Left lobe of liver (tissue), 2 donors: ENCODE data around the gene PLA2R1. TPM values are rescaled to one million over a fixed set of nuclear protein-coding genes. Genes with fewer than 3 reads are reported as not detected.
"Not testable (repeated sequence)": the region's sequence is repeated elsewhere in the genome, so short reads cannot be mapped to it uniquely, and the experiment has no call there.

Source experiments
- ATAC-seq: fragments of 200-7000 bp; cut with Tn5 transposase; one replicate; pipeline ENCODE4 v1.9.1; 2020; ENCODE audit warnings: mild to moderate bottlenecking, moderate library complexity
- DNase-seq: peaks from one replicate; pipeline ENCODE4 v3.0.0-alpha.2; 2020; ENCODE audit warnings: low spot score
- total RNA-seq: library from RNA; stranded (reverse); gene quantifications from one replicate; pipeline ENCODE4 v1.2.1, GENCODE V29; 2021
- donor health status: DM: no; HTN: no; CAD: no; lungs with moderate emphysema.
- donor health status: DM: no; HTN: yes; CAD: no.

The PLA2R1 gene
- total RNA-seq, 1 donor from 2014 or later: 1.3 TPM

DNA sequence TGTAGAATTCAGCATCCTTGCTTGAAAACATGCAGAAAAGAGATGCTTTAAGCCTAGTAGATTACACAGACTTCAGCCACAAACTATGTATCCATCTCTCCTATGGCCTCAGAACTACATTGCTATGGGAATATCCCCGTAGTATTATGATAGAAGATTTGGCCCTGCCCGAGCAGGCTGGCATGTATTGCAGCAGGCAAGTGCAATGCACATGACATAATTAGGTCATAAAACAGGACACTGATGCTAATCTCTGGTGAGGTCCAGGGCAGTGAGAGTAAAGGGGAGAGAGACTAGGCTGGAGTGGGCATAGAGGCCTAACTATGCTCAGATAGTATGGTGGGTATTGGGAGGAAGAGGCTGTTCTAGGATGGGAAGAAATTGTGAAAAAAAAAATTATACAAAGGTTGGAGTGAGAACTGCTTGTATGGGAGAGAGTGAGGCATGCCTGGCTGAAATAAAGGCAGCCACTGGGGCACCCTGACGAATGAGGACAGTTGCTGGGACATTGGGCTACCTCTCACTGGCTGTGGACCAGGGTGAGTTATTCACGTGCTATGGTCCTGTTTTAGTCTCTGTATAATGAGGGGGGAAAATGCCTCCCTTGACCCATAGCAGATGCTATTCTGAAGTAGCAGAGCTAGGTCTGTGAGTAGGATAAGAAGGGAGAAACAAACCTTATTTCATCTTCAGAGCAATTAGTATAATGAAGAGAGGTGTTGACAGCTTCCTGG lies 1.6 kb upstream of the PLA2R1 start:
- no peak for ATAC-seq
- DNase-seq: no peak

DNA sequence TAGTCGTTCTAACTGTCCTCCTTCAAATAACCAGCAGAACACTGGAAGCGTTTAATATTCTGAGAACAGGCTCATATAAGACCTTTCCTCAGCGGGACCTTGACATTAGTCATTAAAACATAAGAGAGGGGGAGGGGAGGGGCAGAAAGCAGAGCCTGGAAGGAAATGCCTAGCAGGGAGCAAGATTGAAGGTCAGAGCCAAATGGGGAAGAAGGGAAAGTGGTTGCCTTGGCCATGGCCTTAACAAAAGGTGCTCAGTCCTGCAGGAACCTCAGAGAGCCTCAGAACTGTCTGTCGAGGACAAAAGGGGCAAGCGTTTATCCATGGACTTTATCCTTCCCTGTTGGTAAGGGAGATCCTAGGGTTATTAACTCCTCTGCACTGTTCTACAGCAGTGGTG lies 856 bp upstream of the PLA2R1 start:
- ATAC-seq: no peak
- DNase-seq: no peak

GRCh38 chr2:160061944-160062291 lies 497 bp downstream of the PLA2R1 start:
- no peak for DNase-seq
- no peak for ATAC-seq

GRCh38 chr2:160061533-160061932 lies 882 bp downstream of the PLA2R1 start:
- DNase-seq: no peak
- no peak for ATAC-seq

- ATAC-seq (no peak), DNase-seq (no peak)
These were observed 2.1 kb downstream of the PLA2R1 start for GRCh38 chr2:160060297-160060696.

- ATAC-seq (peak; percentile 11), DNase-seq (no peak)
These were observed 5.1 kb downstream of the PLA2R1 start for GRCh38 chr2:160057356-160057755.

GRCh38 chr2:160055726-160056108 lies 6.7 kb downstream of the PLA2R1 start:
- DNase-seq: no peak
- no peak for ATAC-seq

DNA sequence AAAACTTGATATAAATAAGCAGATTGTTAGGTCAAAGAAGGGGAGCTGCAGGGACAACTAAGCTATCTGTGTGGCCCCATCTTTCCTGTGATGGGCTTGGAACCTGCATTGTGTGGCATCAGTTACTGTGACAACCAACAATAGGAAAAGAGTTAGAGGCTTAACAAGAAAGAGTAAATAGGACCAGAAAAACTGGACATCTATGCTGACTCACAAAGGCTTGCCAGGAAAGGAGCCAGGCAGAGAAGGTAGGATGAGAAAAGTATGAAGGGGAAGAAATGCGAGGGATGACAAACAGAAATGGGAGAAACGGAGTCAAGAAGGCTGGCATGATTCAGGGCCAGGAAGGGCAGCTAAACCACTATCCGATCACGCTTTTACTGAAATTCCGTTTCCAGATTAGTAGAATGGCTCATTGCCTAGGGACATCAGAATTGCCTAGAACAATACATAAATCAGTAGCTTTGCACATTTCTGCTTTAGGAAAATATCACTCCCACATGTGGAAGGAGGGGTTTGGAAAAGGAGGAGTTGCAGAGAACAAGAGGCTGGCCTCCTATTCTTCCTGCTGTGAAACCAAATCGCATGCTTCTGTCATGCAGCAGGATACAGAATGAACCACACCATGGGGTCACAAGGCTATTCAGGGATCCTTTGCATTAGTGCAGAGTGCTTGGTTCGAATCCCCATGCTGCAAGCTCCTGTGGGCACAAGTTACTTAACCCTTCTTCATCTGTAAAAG lies 7.3 kb downstream of the PLA2R1 start:
- DNase-seq: no peak
- ATAC-seq: no peak

DNA sequence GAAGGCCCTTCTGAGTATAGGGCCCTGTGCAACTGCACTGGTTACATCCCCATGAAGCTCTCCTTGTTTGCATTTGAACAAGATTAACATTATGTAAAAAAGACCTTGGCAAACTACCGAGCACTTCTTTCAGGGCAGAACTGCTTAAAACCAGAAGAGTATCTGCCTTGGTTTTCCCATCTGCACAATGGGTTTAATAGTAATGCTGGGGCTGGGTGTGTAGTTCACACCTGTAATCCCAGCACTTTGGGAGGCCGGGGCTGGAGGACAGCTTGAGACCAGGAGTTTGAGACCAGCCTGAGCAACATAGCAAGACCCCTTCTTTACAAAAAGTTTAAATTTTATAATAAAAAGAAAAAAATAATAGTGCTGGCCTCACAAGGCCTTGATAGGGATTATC lies 8.5 kb downstream of the PLA2R1 start:
- no peak for DNase-seq
- no peak for ATAC-seq

- no peak for DNase-seq
- no peak for ATAC-seq
These were observed 9.9 kb downstream of the PLA2R1 start for GRCh38 chr2:160052531-160052930.

DNA sequence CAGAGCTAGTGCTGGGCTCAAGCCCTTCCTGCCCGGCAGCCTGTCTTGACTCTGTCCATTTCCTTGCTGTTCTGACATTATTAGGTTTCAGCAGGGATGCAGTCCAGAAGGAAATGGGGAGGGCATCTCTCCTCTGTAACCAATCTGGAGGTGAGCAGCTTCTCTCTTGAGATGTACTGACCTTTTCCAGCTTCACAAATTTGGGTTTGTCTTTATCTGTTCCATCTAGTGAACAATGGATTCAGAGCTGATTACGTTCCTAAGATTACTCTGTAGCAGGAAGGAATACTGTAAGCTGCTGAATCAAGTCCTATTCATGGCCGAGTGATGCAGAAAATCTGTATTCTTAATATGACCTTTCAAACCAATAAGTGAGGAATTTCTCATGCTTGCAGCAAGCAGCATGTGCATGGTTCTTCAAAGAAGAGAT lies 11.0 kb downstream of the PLA2R1 start:
- DNase-seq (no peak), ATAC-seq (no peak)

DNA sequence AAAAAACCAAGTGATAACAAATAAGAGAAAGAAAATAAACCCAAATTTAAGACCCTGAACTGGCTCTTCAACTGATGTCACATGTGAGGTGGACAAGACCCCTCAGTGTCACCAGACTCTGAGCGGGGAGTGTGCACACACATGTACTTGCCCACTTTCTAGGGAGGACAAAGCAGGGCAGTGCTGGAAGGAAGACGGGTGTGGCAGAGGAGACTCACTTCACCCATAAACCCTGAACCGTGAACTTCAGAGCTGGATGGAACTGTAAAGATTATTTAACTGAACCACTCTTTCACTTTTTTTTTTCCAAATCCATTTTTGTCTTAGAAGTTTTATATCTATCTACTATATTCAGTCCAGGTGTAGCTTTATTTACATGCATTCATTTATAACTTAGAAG lies 12.3 kb downstream of the PLA2R1 start:
- DNase-seq (no peak), ATAC-seq (no peak)

- DNase-seq: no peak
- ATAC-seq: no peak
These were observed 16.7 kb downstream of the PLA2R1 start for GRCh38 chr2:160045703-160046210.

DNA sequence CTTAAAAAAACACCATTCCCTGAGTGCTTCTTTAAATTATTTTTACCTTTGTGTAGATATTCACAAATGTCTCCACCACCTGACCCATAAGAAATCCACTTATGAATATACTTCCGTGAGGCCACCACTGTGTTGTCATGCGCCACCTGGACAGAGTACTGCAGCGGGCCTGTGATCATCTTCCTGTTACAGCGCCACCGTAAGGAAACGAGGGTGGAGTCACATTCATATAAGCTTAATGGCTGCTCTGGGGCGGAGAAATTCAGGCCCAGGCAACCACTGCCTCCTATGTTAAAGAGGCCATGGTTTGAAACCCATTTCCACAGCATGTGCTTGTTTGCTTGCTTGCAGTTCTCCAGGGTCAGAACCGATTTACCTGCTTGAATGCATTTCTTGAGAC lies 17.7 kb downstream of the PLA2R1 start:
- DNase-seq (no peak), ATAC-seq (no peak)

DNA sequence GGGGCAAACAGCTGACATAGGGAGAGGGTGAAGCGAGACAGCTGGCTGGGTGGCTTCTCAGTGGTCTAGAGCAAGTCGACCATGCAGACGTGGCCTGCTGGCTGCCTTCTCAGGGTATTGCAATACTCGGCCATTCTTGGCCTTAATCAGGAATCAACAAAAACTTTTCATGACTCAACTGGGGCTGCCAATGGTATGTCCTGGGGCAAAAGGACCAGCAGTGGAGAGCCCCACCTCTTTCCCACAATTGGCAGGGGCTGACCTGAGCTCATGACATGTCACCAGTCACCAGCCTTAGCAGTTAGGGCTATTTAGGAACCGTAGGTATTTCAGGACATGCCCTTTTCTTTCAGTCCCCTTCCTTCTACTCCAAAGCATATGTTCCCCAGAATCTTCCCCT lies 19.1 kb downstream of the PLA2R1 start:
- ATAC-seq (no peak), DNase-seq (no peak)

GRCh38 chr2:160042054-160042453 lies 20.4 kb downstream of the PLA2R1 start:
- no peak for ATAC-seq
- no peak for DNase-seq

- no peak for ATAC-seq
- no peak for DNase-seq
These were observed 21.3 kb downstream of the PLA2R1 start for GRCh38 chr2:160041091-160041490.

- ATAC-seq: peak; percentile 47
- no peak for DNase-seq
These were observed 23.1 kb downstream of the PLA2R1 start for GRCh38 chr2:160039166-160039903.

DNA sequence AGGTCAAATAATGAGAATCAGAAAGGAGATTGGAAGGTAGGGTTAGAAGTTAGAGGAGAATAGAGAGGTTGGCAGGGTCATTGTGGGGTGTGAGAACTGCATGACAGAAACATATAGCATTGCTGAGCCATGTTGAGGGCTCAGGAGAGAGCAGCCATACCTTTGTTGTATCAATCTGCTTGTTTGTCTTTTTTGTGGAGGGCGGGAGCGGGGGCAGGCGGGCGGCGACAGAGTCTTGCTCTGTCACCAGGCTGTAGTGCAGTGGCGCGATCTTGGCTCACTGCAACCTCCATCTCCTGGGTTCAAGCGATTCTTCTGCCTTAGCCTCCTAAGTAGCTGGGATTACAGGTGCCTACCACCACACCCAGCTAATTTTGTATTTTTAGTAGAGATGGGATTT lies 23.8 kb downstream of the PLA2R1 start:
- DNase-seq, ATAC-seq: not testable (repeated sequence)

DNA sequence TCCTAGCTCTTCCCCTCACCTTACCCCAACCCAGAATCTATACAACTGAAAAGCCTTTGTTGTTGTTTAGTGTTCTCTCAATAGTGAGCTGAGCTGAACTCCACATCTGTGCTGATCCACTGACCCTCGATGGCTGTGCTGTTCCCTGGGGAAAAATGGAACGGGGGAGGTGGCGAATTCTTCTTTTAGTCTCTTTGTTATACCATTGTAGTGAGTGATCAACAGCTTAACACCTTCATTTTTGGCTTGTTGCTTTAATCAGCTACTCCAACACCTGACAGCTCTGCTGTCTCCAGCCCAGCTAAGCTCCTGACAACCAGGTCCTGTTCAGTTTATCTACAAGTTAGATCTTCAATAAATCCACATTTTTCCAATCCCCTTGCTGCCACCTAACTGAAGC lies 25.7 kb downstream of the PLA2R1 start:
- DNase-seq (no peak), ATAC-seq (no peak)

- ATAC-seq: no peak
- no peak for DNase-seq
These were observed 27.3 kb downstream of the PLA2R1 start for GRCh38 chr2:160035125-160035524.

GRCh38 chr2:160034396-160034795 lies 28.0 kb downstream of the PLA2R1 start:
- DNase-seq: no peak

More at GRCh38 chr2:160034396-160034795, 28.0 kb downstream of the PLA2R1 start:
- no peak for ATAC-seq
